ENCODE data around the gene INVS.

DNA sequence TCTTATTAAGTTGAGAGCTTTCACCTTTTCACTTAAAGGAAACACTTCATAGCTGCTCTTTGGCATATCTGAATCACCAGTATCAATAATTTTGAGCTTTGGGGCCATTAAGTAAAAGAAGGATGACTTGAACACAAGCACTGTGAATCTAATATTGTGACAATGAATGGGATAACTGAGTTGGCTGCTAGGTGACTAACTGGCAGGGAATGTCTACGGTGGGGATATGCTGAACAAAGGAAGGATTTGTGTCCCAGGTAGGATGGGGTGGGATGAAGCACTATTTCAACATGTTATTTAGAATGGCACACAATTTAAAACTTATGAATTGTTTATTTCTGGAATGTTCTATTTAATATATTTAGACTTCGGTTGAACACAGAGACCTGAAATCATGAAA is 130.1 kb downstream of the INVS start:
- TF ChIP-seq, protein P1, sequence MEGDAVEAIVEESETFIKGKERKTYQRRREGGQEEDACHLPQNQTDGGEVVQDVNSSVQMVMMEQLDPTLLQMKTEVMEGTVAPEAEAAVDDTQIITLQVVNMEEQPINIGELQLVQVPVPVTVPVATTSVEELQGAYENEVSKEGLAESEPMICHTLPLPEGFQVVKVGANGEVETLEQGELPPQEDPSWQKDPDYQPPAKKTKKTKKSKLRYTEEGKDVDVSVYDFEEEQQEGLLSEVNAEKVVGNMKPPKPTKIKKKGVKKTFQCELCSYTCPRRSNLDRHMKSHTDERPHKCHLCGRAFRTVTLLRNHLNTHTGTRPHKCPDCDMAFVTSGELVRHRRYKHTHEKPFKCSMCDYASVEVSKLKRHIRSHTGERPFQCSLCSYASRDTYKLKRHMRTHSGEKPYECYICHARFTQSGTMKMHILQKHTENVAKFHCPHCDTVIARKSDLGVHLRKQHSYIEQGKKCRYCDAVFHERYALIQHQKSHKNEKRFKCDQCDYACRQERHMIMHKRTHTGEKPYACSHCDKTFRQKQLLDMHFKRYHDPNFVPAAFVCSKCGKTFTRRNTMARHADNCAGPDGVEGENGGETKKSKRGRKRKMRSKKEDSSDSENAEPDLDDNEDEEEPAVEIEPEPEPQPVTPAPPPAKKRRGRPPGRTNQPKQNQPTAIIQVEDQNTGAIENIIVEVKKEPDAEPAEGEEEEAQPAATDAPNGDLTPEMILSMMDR (IDR thresholded peaks at IDR 0.05; ENCODE audit: low read length), result no peak
- TF ChIP-seq EZH2 (IDR thresholded peaks at IDR 0.05; ENCODE audit: borderline replicate concordance, low read length), result no peak

Data from OCI-LY1 (cell line).